ENCODE results near the gene TMCO6. TPM values are rescaled to one million over a fixed set of nuclear protein-coding genes. Genes with fewer than 3 reads are reported as not detected.

Gene TMCO6
- polyA plus RNA-seq, 3 donors = 9.8 to 45.5 (median 12.6) TPM

GRCh38 chr5:140674629-140675028 lies 35.4 kb downstream of the TMCO6 start:
- H3K4me1 Mint-ChIP-seq = no peaks in the 10 kb centered on the region
- H3K36me3 Mint-ChIP-seq = peaks cover 83 to 96% of the 10 kb centered on the region in 2 donors
- peak overlapping the region in 1 of 2 donors; percentile 38 for H3K27ac ChIP-seq (ENCODE audit: low read depth in 1 of 2, low read length in 2 of 2)
- H3K9me3 ChIP-seq (replicated peaks in 1 of 2; ENCODE audit: control insufficient read depth in 1 of 2, insufficient read depth in 1 of 2, low read length in 2 of 2) = no peaks in the 10 kb centered on the region
- DNase-seq = no peak
- intact Hi-C loops (cut with micrococcal nuclease) = no loop called here
- H3K27me3 ChIP-seq (ENCODE audit: control insufficient read depth in 2 of 2, insufficient read depth in 2 of 2, low read length in 2 of 2) = no peaks in the 10 kb centered on the region
- peaks cover 8% of the 10 kb centered on the region for H4K20me1 ChIP-seq (ENCODE audit: insufficient read depth, low read length)
- no peaks in the 10 kb centered on the region for H3K4me1 ChIP-seq (ENCODE audit: control insufficient read depth in 1 of 2, insufficient read depth in 2 of 2, low read length in 2 of 2)
- peaks cover 0 to 2% (median 0%) of the 10 kb centered on the region in 3 donors for H3K27me3 Mint-ChIP-seq (ENCODE audit: low read depth in 3 of 3)
- H3K4me3 ChIP-seq (replicated peaks in 1 of 3; ENCODE audit: low read depth in 2 of 3, low read length in 3 of 3) = no peak overlapping the region
- H2AFZ ChIP-seq (ENCODE audit: insufficient read depth, low read depth, low read length, poor library complexity, severe bottlenecking) = no peak overlapping the region
- H3K36me3 ChIP-seq (replicated peaks in 1 of 2; ENCODE audit: control insufficient read depth in 1 of 2, insufficient read depth in 2 of 2, low read length in 2 of 2) = peaks cover 79 to 99% of the 10 kb centered on the region in 2 donors
- no peak overlapping the region for H3K4me3 Mint-ChIP-seq
- H3K79me2 ChIP-seq (ENCODE audit: insufficient read depth, low read length) = no peaks in the 10 kb centered on the region
- WGBS (ENCODE audit: insufficient coverage) = 95% methylated on average over 4 of the region's 4 CpGs
- peaks cover 0 to 5% (median 0%) of the 10 kb centered on the region in 7 donors for H3K9me3 Mint-ChIP-seq
- no peak for TF ChIP-seq CTCF (IDR thresholded peaks at IDR 0.05)
- H3K9ac ChIP-seq (ENCODE audit: insufficient read depth, low read length, poor library complexity, severe bottlenecking) = no peak overlapping the region
- peak overlapping the region in 2 of 7 donors; percentile 37 to 66 for H3K27ac Mint-ChIP-seq
- H3K4me2 ChIP-seq (replicated peaks; ENCODE audit: extremely low read depth, low read length, poor library complexity, severe bottlenecking) = no peak overlapping the region

GRCh38 chr5:140677947-140678346 lies 38.7 kb downstream of the TMCO6 start:
- Histone ChIP-seq H3K27ac (ENCODE audit: low read depth in 1 of 2, low read length in 2 of 2) (no peak overlapping the region), H2AFZ (ENCODE audit: insufficient read depth, low read depth, low read length, poor library complexity, severe bottlenecking) (no peak overlapping the region), H3K27me3 (ENCODE audit: control insufficient read depth in 2 of 2, insufficient read depth in 2 of 2, low read length in 2 of 2) (no peaks in the 10 kb centered on the region), H3K4me1 (ENCODE audit: control insufficient read depth in 1 of 2, insufficient read depth in 2 of 2, low read length in 2 of 2) (no peaks in the 10 kb centered on the region), H3K9ac (ENCODE audit: insufficient read depth, low read length, poor library complexity, severe bottlenecking) (no peak overlapping the region), H3K4me2 (replicated peaks; ENCODE audit: extremely low read depth, low read length, poor library complexity, severe bottlenecking) (no peak overlapping the region), H3K79me2 (ENCODE audit: insufficient read depth, low read length) (no peaks in the 10 kb centered on the region), H3K36me3 (replicated peaks in 1 of 2; ENCODE audit: control insufficient read depth in 1 of 2, insufficient read depth in 2 of 2, low read length in 2 of 2) (peaks cover 86 to 92% of the 10 kb centered on the region in 2 donors), H3K4me3 (replicated peaks in 1 of 3; ENCODE audit: low read depth in 2 of 3, low read length in 3 of 3) (no peak overlapping the region), H3K9me3 (replicated peaks in 1 of 2; ENCODE audit: control insufficient read depth in 1 of 2, insufficient read depth in 1 of 2, low read length in 2 of 2) (no peaks in the 10 kb centered on the region), H4K20me1 (ENCODE audit: insufficient read depth, low read length) (no peaks in the 10 kb centered on the region)
- TF ChIP-seq CTCF (IDR thresholded peaks at IDR 0.05) = no peak
- no peak for DNase-seq
- H3K27me3 Mint-ChIP-seq (ENCODE audit: low read depth in 3 of 3) = peaks cover 0 to 2% (median 0%) of the 10 kb centered on the region in 3 donors
- H3K9me3 Mint-ChIP-seq = no peaks in the 10 kb centered on the region
- intact Hi-C loops (cut with micrococcal nuclease) = no loop called here
- no peaks in the 10 kb centered on the region for H3K4me1 Mint-ChIP-seq
- H3K27ac Mint-ChIP-seq = peak overlapping the region in 2 of 7 donors; percentile 4 to 19
- H3K36me3 Mint-ChIP-seq = peaks cover 74 to 93% of the 10 kb centered on the region in 2 donors
- 100% methylated on average over 2 of the region's 3 CpGs for WGBS (ENCODE audit: insufficient coverage)
- H3K4me3 Mint-ChIP-seq = no peak overlapping the region

Measured in CD14-positive monocyte (primary cell).